ENCODE measurements around the gene AMOTL1.
"Not testable (repeated sequence)": the region's sequence is repeated elsewhere in the genome, so short reads cannot be mapped to it uniquely, and the experiment has no call there.

AMOTL1 gene

GRCh38 chr11:94771390-94771789 is 3.2 kb downstream of the AMOTL1 start:
- no peak for DNase-seq (ENCODE audit: low read depth)

DNA sequence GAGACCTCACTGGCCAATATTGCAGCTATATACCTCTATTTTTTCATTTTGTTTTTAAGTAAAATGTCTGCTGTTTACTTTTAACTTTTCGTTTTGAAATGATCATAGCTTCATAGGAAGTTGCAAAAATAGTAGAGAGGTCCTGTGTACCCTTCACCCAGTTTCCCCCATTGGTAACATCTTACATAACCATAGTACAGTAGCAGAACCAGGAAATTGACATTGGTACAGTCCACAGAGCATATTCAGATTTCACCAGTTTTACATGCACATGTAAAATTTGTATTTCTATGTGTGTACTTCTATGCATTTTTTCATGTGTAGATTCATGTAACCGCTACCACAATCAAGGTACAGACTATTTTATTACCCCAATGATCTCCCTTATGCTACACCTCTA is 3.8 kb downstream of the AMOTL1 start:
- no peak for DNase-seq (ENCODE audit: low read depth)

DNA sequence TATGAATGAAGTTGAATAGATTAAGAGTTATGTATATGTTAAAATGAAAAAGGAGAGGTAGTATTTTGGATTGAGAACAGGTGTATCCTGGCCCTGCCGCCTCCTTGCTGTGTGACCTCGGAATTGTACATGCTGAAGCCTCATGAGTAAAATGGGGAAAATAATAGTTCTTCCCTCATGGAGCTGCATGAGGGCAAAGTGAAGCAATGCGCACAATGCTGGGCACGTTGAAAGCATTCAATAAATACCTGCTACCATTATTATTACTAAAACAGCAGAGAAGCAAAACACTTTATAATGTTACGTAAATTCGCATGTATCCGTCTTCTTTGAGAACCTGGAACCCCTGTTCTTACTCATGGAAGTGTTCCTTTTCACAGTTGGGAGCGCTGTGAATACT is 5.7 kb downstream of the AMOTL1 start:
- no peak for DNase-seq (ENCODE audit: low read depth)

DNA sequence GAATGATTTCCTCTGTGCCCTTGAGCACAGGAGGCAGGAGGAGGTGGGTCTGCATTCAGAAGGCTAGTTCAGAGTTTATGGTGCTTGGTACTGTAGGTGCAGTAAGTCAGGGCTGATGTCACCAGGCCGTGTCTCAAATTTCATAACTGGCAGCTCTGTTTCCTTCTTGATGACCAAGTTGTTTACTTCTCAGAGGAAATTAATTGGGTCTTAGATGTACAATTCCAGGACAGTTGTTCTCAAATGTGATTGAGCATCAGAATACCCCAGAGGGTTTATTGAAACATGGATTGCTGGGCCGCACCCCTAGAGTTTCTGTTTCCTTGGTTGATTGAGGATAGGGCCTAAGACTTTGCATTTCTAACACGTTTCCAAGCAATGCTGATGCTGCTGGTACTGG is 6.2 kb downstream of the AMOTL1 start:
- DNase-seq (ENCODE audit: low read depth), result no peak

DNA sequence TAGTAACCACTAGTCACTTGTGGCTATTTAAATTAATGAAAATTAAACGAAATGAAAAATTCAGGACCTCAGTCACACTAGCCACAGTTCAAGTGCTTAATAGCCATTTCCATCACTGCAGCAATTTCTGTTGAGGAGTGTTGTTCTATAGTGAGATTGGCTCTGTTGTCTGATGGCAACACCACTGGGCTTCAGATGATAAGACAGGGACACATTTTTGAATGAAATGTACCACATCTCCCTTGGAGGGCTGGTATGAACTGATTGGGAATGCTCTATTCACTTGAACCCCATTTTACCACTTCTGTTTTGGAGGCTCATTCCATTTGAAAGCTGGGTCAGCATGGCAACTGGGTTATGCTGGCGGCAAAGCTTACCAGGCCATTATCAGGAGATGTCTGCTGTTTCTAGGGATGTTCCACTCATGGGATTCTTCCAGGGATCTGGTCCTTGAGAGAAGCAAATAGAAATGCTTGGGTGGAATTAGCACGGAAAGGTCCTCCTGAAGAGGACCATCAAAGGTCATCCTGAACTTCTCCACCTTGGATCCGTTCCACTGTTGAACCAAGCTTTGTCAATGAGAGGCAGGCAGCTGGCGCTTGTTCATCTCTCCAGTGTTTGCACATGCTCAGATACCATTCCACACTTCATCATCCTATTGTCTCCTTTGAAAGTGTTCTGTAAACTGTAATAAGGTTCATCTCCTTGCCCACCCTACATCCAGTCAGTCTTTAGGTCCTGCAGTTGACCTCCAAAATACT is 7.6 kb downstream of the AMOTL1 start:
- no peak for DNase-seq (ENCODE audit: low read depth)

- DNase-seq (ENCODE audit: low read depth), result no peak
These were observed 8.5 kb downstream of the AMOTL1 start for GRCh38 chr11:94776351-94777321.

DNA sequence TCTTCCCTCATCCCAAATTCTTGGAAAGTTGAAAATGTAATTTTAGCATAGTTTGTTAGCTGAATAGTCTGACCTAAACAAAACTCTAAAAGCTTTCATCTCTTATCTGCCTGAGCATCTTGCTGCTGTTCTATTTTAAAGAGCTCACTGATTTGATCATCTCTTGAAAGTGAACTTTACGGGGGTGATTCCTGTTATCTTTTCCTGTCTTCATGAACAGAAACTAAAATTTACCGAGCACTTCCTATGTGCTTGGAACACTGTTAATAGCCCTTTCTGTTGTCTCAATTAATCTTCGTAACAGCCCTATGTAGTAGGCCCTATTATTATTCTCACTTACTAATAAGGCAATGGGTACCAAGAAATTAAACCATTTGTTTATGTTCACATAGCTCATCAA is 12.3 kb downstream of the AMOTL1 start:
- DNase-seq (ENCODE audit: low read depth), result no peak

- DNase-seq (ENCODE audit: low read depth), result no peak
These were observed 13.7 kb downstream of the AMOTL1 start for GRCh38 chr11:94781837-94782236.

DNA sequence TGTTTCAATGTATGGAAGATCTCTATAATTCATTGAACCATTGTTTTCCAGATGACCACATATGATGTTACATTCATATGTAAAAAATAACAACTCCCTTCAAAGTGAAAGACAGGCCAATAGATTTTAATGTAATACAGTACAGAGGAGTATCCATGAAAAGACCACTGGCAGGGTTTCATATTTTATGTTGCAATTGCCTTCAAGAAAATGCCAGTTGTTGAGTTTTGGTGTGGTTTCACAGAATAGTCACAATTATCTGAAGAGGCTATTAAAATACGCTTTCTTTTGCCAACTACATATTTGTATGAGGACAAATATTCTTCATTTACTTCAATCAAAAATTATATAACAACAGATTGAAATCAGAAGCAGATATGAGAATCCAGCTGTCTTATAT is 14.3 kb downstream of the AMOTL1 start:
- no peak for DNase-seq (ENCODE audit: low read depth)

DNA sequence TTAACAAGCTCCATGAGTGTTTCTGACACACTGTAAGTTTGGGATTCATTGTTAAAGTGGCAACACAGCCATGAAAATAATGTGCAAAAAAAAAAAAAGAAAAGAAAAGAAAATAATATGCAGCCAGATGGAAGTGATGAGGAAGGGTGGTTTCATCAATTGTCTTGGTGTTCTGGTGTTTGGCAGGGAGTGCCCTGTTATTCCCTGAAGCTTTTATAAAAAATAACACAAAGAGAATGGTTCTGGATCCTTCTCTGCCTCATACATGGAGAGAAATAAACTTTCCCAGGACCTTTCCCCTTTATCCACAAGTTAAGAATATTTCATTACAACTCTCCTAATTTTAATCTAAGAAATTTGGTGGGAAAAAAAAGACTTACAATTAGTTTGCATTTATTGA is 16.7 kb downstream of the AMOTL1 start:
- no peak for DNase-seq (ENCODE audit: low read depth)

DNA sequence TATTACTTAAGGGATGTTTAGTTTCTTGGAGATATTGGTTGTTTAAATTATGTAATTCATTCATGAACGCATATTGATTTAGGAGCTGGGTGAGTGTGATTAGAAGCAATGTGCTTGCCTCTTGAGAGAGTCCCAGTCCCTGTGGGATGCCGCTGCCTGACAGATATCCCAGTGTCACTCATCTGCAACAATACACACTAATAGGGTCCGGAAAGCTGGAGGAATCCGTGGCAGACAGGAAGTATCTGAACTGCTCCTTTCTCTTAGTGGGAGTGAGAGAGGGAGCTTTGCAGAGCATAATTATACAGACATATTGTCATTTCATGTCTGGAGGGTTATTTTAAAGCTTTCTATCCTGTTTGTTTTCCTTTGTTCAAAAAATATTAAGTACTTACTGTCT is 17.4 kb downstream of the AMOTL1 start:
- DNase-seq (ENCODE audit: low read depth), result no peak

- no peak for DNase-seq (ENCODE audit: low read depth)
These were observed 18.3 kb downstream of the AMOTL1 start for GRCh38 chr11:94786264-94787126.

- no peak for DNase-seq (ENCODE audit: low read depth)
These were observed 19.6 kb downstream of the AMOTL1 start for GRCh38 chr11:94787801-94788200.

- DNase-seq (ENCODE audit: low read depth), result no peak
These were observed 20.2 kb downstream of the AMOTL1 start for GRCh38 chr11:94788396-94788795.

- no peak for DNase-seq (ENCODE audit: low read depth)
These were observed 22.0 kb downstream of the AMOTL1 start for GRCh38 chr11:94790197-94790596.

GRCh38 chr11:94790661-94791180 is 22.6 kb downstream of the AMOTL1 start:
- DNase-seq (ENCODE audit: low read depth), result no peak

DNA sequence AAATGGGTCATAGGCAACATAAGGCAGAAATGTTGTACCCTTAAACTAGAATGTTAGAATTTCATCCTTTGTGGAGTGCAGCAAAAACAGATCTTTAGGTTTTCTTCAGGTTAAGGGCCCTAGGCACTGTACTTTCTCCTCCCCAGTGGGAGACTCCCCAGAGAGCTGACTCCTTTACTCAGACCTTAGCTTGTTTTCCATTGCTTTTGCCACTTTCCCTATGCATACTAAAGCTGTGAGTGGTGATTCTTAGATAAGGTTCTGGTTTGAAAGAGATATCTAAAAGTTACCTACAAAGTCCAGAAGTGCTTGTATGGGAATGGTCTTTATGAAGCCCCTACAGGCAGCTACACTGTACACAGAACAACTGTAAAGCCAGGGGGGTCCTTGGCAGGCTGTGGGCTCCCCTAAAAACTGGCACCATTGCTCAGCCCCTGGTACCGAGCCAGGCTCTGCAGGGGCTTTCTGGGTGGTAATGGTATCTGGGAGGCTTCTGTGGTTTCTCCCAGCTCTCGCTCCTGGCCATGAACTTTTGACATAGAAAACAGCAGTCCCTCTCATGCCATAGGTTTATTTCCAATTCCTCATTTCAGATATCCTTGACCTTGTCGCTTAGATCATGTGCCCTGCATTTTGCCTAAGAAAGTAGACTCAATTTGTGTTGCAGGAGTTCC is 23.2 kb downstream of the AMOTL1 start:
- no peak for DNase-seq (ENCODE audit: low read depth)

- DNase-seq (ENCODE audit: low read depth), result not testable (repeated sequence)
These were observed 23.8 kb downstream of the AMOTL1 start for GRCh38 chr11:94791942-94792341.

- DNase-seq (ENCODE audit: low read depth), result no peak
These were observed 24.3 kb downstream of the AMOTL1 start for GRCh38 chr11:94792451-94792850.

DNA sequence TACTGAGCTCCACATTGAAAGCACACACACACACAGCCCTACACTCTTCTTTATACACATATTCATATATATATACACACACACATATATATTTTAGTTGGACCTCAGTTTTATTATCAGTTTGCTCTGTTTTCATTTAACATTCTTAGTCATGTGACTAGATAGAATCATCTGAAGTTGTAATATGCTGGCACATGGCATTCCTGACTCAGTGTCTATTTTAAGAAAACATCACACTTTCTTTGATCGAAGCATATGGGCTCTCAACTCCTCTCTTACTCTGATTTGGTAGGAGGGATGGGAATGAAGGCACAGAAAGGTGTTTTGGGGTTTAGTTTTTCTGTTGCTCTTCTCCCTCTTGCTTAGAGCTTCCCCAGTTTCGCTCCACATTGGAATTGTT is 24.8 kb downstream of the AMOTL1 start:
- no peak for DNase-seq (ENCODE audit: low read depth)

GRCh38 chr11:94793822-94794221 is 25.7 kb downstream of the AMOTL1 start:
- no peak for DNase-seq (ENCODE audit: low read depth)
